HepG2 (cell line): Measurements from ENCODE around the gene RCCD1. TPM values are rescaled to one million over a fixed set of nuclear protein-coding genes. Genes with fewer than 3 reads are reported as not detected.

Source experiments
- ATAC-seq: fragments of 200-7000 bp; cut with Tn5 transposase; 3 replicates; pipeline ENCODE4 v1.9.1; 2020; ENCODE audit warnings: mild to moderate bottlenecking, moderate library complexity
- BruUV-seq: library from RNA; stranded (reverse); fragments of 400-500 nt; replicated peaks from 2 replicates; lab custom pipeline; 2021; lab: Mats Ljungman, UMichigan
- CTCF ChIA-PET: fragments of 300-600 bp; formaldehyde crosslinking; extraction: SDS; loops from one replicate; lab custom pipeline; 2021; ENCODE audit warnings: low total read pairs, inconsistent platforms, low intra/inter-chr PET ratio; lab: Yijun Ruan, JAX
- POLR2A ChIA-PET: fragments of 350-600 bp; sonication (Branson Sonifier 250); formaldehyde crosslinking; loops from one replicate; lab custom pipeline; 2020; ENCODE audit warnings: antibody characterized with exemption, inconsistent platforms; lab: Yijun Ruan, JAX
- DNase-seq: peaks from one replicate; pipeline ENCODE4 v3.0.0-alpha.2; 2015; ENCODE audit warnings: low spot score
- FAIRE-seq: peaks from 3 replicates; lab custom pipeline; 2011; peaks lifted over from hg19 to GRCh38; lab: Jason Lieb, UNC
- H2AFZ ChIP-seq: one replicate; pipeline ENCODE4 v1.6.1; 2011; ENCODE audit warnings: low read length, inconsistent platforms
- H3K27ac ChIP-seq: fragments of 300-600 bp; 3 replicates; pipeline ENCODE4 v1.8.0; 2011; ENCODE audit warnings: mixed run types, mild to moderate bottlenecking, mixed read lengths, low read length, inconsistent platforms; ENCODE audit not compliant: insufficient read depth; ENCODE audit errors: extremely low read length
- H3K27me3 ChIP-seq, 2 experiments: fragments of 200-600 bp in 1 of 2; 2 replicates in 1 of 2; 3 replicates in 1 of 2; pipeline versions ENCODE4 v1.6.0 to v1.8.0; 2011; ENCODE audit warnings: low read length in 2 of 2, mild to moderate bottlenecking in 2 of 2, moderate library complexity in 2 of 2, inconsistent platforms in 1 of 2; ENCODE audit not compliant: insufficient read depth in 2 of 2, control insufficient read depth in 1 of 2
- H3K36me3 ChIP-seq, 2 experiments: fragments of 200-600 bp in 1 of 2; replicated peaks in 1 of 2; 2 replicates in 1 of 2; 3 replicates in 1 of 2; pipeline versions ENCODE4 v1.5.1 to v1.8.0; 2011; ENCODE audit warnings: low read length in 2 of 2, inconsistent platforms in 1 of 2; ENCODE audit not compliant: insufficient read depth in 2 of 2, control insufficient read depth in 1 of 2
- H3K4me1 ChIP-seq: 2 replicates; pipeline ENCODE4 v1.5.1; 2012; ENCODE audit warnings: low read length, inconsistent platforms; ENCODE audit not compliant: insufficient read depth
- H3K4me2 ChIP-seq: 2 replicates; pipeline ENCODE4 v1.6.0; 2011; ENCODE audit warnings: low read depth, low read length, inconsistent platforms
- H3K4me3 ChIP-seq, 3 experiments: fragments of 200-600 bp in 1 of 3; sonication (generic), shearing (Covaris generic) in 1 of 3; replicated peaks in 1 of 3; 2 replicates each; pipeline ENCODE4 v1.5.1; 2011 to 2016; ENCODE audit warnings: low read length in 3 of 3, inconsistent platforms in 2 of 3, low read depth in 2 of 3, mild to moderate bottlenecking in 2 of 3, control low read depth in 1 of 3, mixed read lengths in 1 of 3; ENCODE audit not compliant: insufficient read depth in 1 of 3
- H3K79me2 ChIP-seq: one replicate; pipeline ENCODE4 v1.6.1; 2011; ENCODE audit warnings: low read length, inconsistent platforms; ENCODE audit not compliant: insufficient read depth
- H3K9ac ChIP-seq: 2 replicates; pipeline ENCODE4 v1.6.0; 2011; ENCODE audit warnings: mild to moderate bottlenecking, low read depth, low read length, inconsistent platforms; ENCODE audit not compliant: insufficient read depth
- H3K9me3 ChIP-seq: 2 replicates; pipeline ENCODE4 v1.5.1; 2012; ENCODE audit warnings: mild to moderate bottlenecking, low read length
- H4K20me1 ChIP-seq: 2 replicates; pipeline ENCODE4 v1.6.0; 2011; ENCODE audit warnings: inconsistent platforms, mild to moderate bottlenecking, low read length, moderate library complexity; ENCODE audit not compliant: insufficient read depth
- ARNT ChIP-seq: fragments of 450-650 bp; IDR thresholded peaks from 2 replicates; pipeline ENCODE4 v1.6.1; 2017
- ELF3 ChIP-seq: IDR thresholded peaks from 2 replicates; pipeline ENCODE4 v1.6.1; 2016; ENCODE audit warnings: missing genetic modification reagents, missing compliant biosample characterization
- HDAC2 ChIP-seq: sonication (generic); formaldehyde crosslinking; IDR thresholded peaks from 2 replicates; pipeline ENCODE4 v1.4.0; 2020; ENCODE audit warnings: missing genetic modification reagents
- HNRNPL ChIP-seq: fragments of 200-400 bp; formaldehyde crosslinking; IDR thresholded peaks from 2 replicates; pipeline ENCODE4 v1.6.1; 2017; ENCODE audit warnings: mild to moderate bottlenecking, low read depth, low read length
- KAT7 ChIP-seq: IDR thresholded peaks from 2 replicates; pipeline ENCODE4 v1.6.1; 2018; ENCODE audit warnings: borderline replicate concordance, missing compliant biosample characterization
- KDM2A ChIP-seq: sonication (generic); formaldehyde crosslinking; IDR thresholded peaks from 2 replicates; pipeline ENCODE4 v1.4.0; 2020; ENCODE audit warnings: low read depth, missing genetic modification reagents, borderline replicate concordance
- KDM5B ChIP-seq: sonication (generic); formaldehyde crosslinking; IDR thresholded peaks from 2 replicates; pipeline ENCODE4 v1.4.0; 2020; ENCODE audit warnings: missing genetic modification reagents, mild to moderate bottlenecking, borderline replicate concordance
- MAZ ChIP-seq, 2 experiments: sonication (generic) in 1 of 2; formaldehyde crosslinking in 1 of 2; IDR thresholded peaks; 2 replicates each; pipeline versions ENCODE4 v1.5.0 to v1.6.1; 2012 to 2020; ENCODE audit warnings: low read depth in 2 of 2, mild to moderate bottlenecking in 2 of 2, borderline replicate concordance in 1 of 2, improper control_type of control experiment in 1 of 2, low read length in 1 of 2, missing genetic modification reagents in 1 of 2, moderate library complexity in 1 of 2
- SALL1 ChIP-seq: sonication (generic); formaldehyde crosslinking; IDR thresholded peaks from 2 replicates; pipeline ENCODE4 v1.8.0; 2022; ENCODE audit warnings: mild to moderate bottlenecking, missing genetic modification reagents
- TBP ChIP-seq: sonication (generic); formaldehyde crosslinking; IDR thresholded peaks from 2 replicates; pipeline ENCODE4 v1.5.0; 2020; ENCODE audit warnings: missing genetic modification reagents
- TBX3 ChIP-seq: fragments of 450-650 bp; IDR thresholded peaks from 2 replicates; pipeline ENCODE4 v1.6.1; 2017; ENCODE audit warnings: antibody characterized with exemption, mild to moderate bottlenecking, inconsistent platforms, borderline replicate concordance
- TRIM24 ChIP-seq: sonication (generic); formaldehyde crosslinking; IDR thresholded peaks from 2 replicates; pipeline ENCODE4 v1.8.0; 2022; ENCODE audit warnings: mild to moderate bottlenecking, missing genetic modification reagents
- ZFP36L2 ChIP-seq: sonication (generic); formaldehyde crosslinking; IDR thresholded peaks from 2 replicates; pipeline ENCODE4 v1.4.0; 2020; ENCODE audit warnings: missing genetic modification reagents
- ZNF10 ChIP-seq: sonication (generic); formaldehyde crosslinking; IDR thresholded peaks from 2 replicates; pipeline ENCODE4 v1.4.0; 2020; ENCODE audit warnings: mild to moderate bottlenecking, low read depth, missing genetic modification reagents, borderline replicate concordance
- ZNF790 ChIP-seq: sonication (generic); formaldehyde crosslinking; IDR thresholded peaks from 2 replicates; pipeline ENCODE4 v1.8.0; 2022; ENCODE audit warnings: missing genetic modification reagents, mild to moderate bottlenecking, borderline replicate concordance
- WGBS: methylation state at CpG from one replicate; pipeline ENCODE4 v1.1.6; 2017; ENCODE audit warnings: low lambda C conversion rate; 5-methylcytosine and 5-hydroxymethylcytosine counted together
- in situ Hi-C: cut with HindIII; loops from 2 replicates; pipeline ENCODE4 v1.10.0; 2017; ENCODE audit warnings: low pct_unique_long_range_greater_than_20kb; ENCODE audit not compliant: extremely low pct_ligation_motif_present
- intact Hi-C: fragments of 100-400 bp; cut with micrococcal nuclease; formaldehyde crosslinking; loops from one replicate; pipeline ENCODE4 v1.10.0; 2022; ENCODE audit not compliant: unreplicated experiment
- polyA plus RNA-seq, 8 experiments: library from polyadenylated mRNA; depleted of rRNA in 3 of 8; stranded (reverse) in 7 of 8; unstranded in 1 of 8; fragments of >200 nt; fragmentation: Illumina TruSeq in 4 of 8; extraction: Trizol in 4 of 8; gene quantifications; 2 replicates each; pipeline versions ENCODE4 v1.2.1 to v1.2.3, GENCODE V29; 2011 to 2016; ENCODE audit warnings: low read depth in 4 of 8, missing spikeins in 1 of 8, mixed read lengths in 1 of 8; ENCODE audit not compliant: insufficient read depth in 1 of 8
- total RNA-seq, 5 experiments: library from RNA; depleted of rRNA; stranded (reverse); fragments of >200 nt; fragmentation: Illumina TruSeq; extraction: Trizol; gene quantifications; 2 replicates each; pipeline ENCODE4 v1.2.3, GENCODE V29; 2016; ENCODE audit warnings: low read depth in 1 of 5
- TF ChIP-seq, protein P1 (sequence below): sonication (generic); formaldehyde crosslinking; IDR thresholded peaks from 2 replicates; pipeline ENCODE4 v1.4.0; 2020; ENCODE audit warnings: missing genetic modification reagents, borderline replicate concordance
- TF ChIP-seq, protein P2 (sequence below): sonication (generic); formaldehyde crosslinking; IDR thresholded peaks from 2 replicates; pipeline ENCODE4 v1.9.0; 2022; ENCODE audit warnings: missing genetic modification reagents, mild to moderate bottlenecking, borderline replicate concordance
- TF ChIP-seq, protein P3 (sequence below): sonication (generic); formaldehyde crosslinking; IDR thresholded peaks from 2 replicates; pipeline ENCODE4 v1.4.0; 2020; ENCODE audit warnings: mild to moderate bottlenecking, low read depth, missing genetic modification reagents

RCCD1 gene
- total and polyA plus RNA-seq, 2 of the 13 experiments (the other 11 are each of a cell fraction or from before 2014, with no cell fraction given) = 14.1 to 15.1 TPM

DNA sequence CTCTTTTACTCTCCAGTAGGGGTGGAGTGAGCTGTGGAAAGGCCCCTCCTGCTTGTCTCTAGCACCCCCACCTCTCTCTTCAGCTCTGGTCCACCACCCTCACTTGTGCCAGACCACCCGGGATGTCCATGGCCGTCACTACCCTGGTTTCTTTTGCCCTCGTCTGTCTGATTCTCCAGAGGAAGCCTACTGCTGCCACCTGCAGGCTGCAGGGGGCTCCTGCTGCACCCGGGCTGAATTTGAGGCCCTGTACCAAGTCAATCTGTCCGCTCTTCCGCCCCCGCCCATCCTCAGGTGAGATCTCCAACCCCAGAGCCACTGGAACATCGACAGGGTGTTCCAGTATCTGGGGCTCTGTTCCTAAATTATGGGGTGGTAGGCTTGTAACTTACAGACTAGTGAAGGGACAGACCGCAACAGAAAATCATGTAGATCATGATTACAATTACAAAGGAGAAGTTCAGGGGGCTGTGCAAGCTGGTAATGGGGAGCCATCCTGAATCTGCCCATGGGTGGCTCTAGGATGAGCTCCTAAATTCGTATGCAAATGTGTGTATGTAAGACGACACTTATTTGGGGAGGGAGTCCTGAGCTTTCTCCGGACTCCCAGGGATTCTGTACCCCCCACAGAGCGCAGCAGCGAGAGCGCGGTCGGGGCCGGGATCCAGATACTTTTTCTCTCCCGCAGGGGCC, 20.3 kb upstream of the RCCD1 start:
- no peaks in the 10 kb centered on the region for H4K20me1 ChIP-seq
- in situ Hi-C loops = loop anchor here (25.0 kb wide), 1 partner anchor 328 kb away; no protein-coding TSS in a partner anchor
- CTCF ChIA-PET = interaction anchor here (1.2 kb wide), 1 partner anchor 32 kb away, joined by 5 read pairs; the partner anchor contains the start of gene MAN2A2
- WGBS = 2% methylated on average over 11 of the region's 19 CpGs
- H3K27ac ChIP-seq = no peak overlapping the region
- no peaks in the 10 kb centered on the region for H3K9me3 ChIP-seq
- peaks cover 51% of the 10 kb centered on the region for H3K4me1 ChIP-seq
- FAIRE-seq (peak; percentile 30), DNase-seq (peak; percentile 81), ATAC-seq (peak; percentile 53)
- peak overlapping the region; percentile 77 to 89 (median 86); a peak in 5 of 6 replicates for H3K4me3 ChIP-seq
- H3K27me3 ChIP-seq = no peaks in the 10 kb centered on the region; a peak in 2 of 5 replicates
- H3K36me3 ChIP-seq = peaks cover 3 to 5% of the 10 kb centered on the region in 2 experiments; a peak in 4 of 5 replicates
- BruUV-seq = no TSS peak
- intact Hi-C loops = loop anchor here (1.0 to 10.0 kb wide), 6 partner anchors 20 to 118 kb away; partner anchors contain the start of genes PRC1 and RCCD1
- peaks cover 6% of the 10 kb centered on the region for H3K79me2 ChIP-seq
- peak overlapping the region; percentile 48 for H3K9ac ChIP-seq
- POLR2A ChIA-PET = interaction anchor here (0.9 to 2.7 kb wide), 10 partner anchors 8 to 286 kb away, joined by 3 to 23 read pairs (median 4); partner anchors contain the start of genes MAN2A2, PRC1 and RCCD1
- no peak overlapping the region for H2AFZ ChIP-seq
- peak overlapping the region; percentile 88 for H3K4me2 ChIP-seq
- 0 out of 2 replicates have a peak, but pooled peaks have one; percentile 15 for TF ChIP-seq KDM5B (CRISPR knock-in tag)
- TF ChIP-seq TBX3 = no peak
- TF ChIP-seq, protein P1, sequence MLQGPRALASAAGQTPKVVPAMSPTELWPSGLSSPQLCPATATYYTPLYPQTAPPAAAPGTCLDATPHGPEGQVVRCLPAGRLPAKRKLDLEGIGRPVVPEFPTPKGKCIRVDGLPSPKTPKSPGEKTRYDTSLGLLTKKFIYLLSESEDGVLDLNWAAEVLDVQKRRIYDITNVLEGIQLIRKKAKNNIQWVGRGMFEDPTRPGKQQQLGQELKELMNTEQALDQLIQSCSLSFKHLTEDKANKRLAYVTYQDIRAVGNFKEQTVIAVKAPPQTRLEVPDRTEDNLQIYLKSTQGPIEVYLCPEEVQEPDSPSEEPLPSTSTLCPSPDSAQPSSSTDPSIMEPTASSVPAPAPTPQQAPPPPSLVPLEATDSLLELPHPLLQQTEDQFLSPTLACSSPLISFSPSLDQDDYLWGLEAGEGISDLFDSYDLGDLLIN (CRISPR knock-in tag) = 0 out of 2 replicates have a peak, but pooled peaks have one; percentile 7
- TF ChIP-seq, protein P2, sequence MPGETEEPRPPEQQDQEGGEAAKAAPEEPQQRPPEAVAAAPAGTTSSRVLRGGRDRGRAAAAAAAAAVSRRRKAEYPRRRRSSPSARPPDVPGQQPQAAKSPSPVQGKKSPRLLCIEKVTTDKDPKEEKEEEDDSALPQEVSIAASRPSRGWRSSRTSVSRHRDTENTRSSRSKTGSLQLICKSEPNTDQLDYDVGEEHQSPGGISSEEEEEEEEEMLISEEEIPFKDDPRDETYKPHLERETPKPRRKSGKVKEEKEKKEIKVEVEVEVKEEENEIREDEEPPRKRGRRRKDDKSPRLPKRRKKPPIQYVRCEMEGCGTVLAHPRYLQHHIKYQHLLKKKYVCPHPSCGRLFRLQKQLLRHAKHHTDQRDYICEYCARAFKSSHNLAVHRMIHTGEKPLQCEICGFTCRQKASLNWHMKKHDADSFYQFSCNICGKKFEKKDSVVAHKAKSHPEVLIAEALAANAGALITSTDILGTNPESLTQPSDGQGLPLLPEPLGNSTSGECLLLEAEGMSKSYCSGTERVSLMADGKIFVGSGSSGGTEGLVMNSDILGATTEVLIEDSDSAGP (CRISPR knock-in tag) = peak; percentile 8; the same call in 1 of the 2 replicates
- TF ChIP-seq, protein P3, sequence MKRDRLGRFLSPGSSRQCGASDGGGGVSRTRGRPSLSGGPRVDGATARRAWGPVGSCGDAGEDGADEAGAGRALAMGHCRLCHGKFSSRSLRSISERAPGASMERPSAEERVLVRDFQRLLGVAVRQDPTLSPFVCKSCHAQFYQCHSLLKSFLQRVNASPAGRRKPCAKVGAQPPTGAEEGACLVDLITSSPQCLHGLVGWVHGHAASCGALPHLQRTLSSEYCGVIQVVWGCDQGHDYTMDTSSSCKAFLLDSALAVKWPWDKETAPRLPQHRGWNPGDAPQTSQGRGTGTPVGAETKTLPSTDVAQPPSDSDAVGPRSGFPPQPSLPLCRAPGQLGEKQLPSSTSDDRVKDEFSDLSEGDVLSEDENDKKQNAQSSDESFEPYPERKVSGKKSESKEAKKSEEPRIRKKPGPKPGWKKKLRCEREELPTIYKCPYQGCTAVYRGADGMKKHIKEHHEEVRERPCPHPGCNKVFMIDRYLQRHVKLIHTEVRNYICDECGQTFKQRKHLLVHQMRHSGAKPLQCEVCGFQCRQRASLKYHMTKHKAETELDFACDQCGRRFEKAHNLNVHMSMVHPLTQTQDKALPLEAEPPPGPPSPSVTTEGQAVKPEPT = 0 out of 2 replicates have a peak, but pooled peaks have one; percentile 11
- TF ChIP-seq ELF3 (CRISPR knock-in tag) = 0 out of 2 replicates have a peak, but pooled peaks have one; percentile 30
- TF ChIP-seq ZFP36L2 = no peak
- no peak for TF ChIP-seq TBP (CRISPR knock-in tag)
- peak; percentile 22; the same call in 1 of the 2 replicates for TF ChIP-seq MAZ (IDR thresholded peaks at IDR 0.05; ENCODE audit: borderline replicate concordance, low read depth, low read length)
- TF ChIP-seq MAZ (CRISPR knock-in tag; IDR thresholded peaks at IDR 0.05; ENCODE audit: low read depth) = no peak
- no peak for TF ChIP-seq KDM2A
- TF ChIP-seq SALL1 = peak; percentile 5; the same call in 1 of the 2 replicates
- TF ChIP-seq TRIM24 = no peak
- no peak for TF ChIP-seq ZNF790 (CRISPR knock-in tag)
- 0 out of 2 replicates have a peak, but pooled peaks have one; percentile 16 for TF ChIP-seq HDAC2 (CRISPR knock-in tag)
- no peak for TF ChIP-seq ARNT
- TF ChIP-seq KAT7 (CRISPR knock-in tag) = 0 out of 2 replicates have a peak, but pooled peaks have one; percentile 10
- no peak for TF ChIP-seq ZNF10 (CRISPR knock-in tag)
- no peak for TF ChIP-seq HNRNPL
